H1 (cell line): ENCODE measurements around the gene SENP2. TPM values are rescaled to one million over a fixed set of nuclear protein-coding genes. Genes with fewer than 3 reads are reported as not detected.

Experiments
- SIRT6 ChIP-seq: IDR thresholded peaks from one replicate; pipeline ENCODE4 v1.7.1; 2012; ENCODE audit warnings: low read length, inconsistent platforms
- polyA plus RNA-seq, 7 experiments: library from polyadenylated mRNA; depleted of rRNA in 3 of 7; stranded (reverse) in 5 of 7; unstranded in 2 of 7; fragments of >200 nt in 5 of 7; fragments of 200-250 nt in 2 of 7; gene quantifications; 1 replicate in 5 of 7; 2 replicates in 1 of 7; 4 replicates in 1 of 7; pipeline versions ENCODE4 v1.2.1 to v1.2.3, GENCODE V29; 2011 to 2013; ENCODE audit warnings: missing spikeins in 2 of 7, mixed read lengths in 2 of 7
- total RNA-seq: library from RNA; stranded (reverse); fragmentation: NEBNext Ultra II Directional; extraction: Animal tissue kit (Norgen Biotek cat#: 25700); gene quantifications from 2 replicates; pipeline ENCODE4 v1.2.1, GENCODE V29; 2021

SENP2 gene
- total and polyA plus RNA-seq, 2 of the 8 experiments (the other 6 are each of a cell fraction or from before 2014, with no cell fraction given): 25.2 to 69.3 TPM

DNA sequence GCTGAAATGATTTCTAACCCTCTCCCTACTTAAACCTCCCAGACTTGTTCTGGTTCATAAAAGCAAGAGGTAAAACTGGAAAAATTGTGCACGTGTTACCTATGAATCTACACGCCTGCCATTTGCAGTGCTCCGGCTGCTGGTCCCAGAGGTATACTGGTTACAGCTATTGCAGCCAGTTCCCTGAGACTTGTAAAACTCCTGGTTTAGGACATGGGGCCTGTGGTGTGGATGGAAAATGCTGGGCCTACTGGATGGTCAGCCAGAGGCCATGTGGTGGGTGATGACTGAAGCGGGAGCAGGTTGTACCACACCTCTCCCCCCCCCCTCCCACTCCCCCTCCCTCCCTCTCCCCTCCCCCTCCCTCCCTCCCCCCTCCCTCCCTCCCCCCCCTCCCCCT lies 45.0 kb downstream of the SENP2 start (continued):
- TF ChIP-seq SIRT6: no peak
- TF ChIP-seq, all 59 proteins: peak for 0
